HCT116 (cell line): ENCODE data around the gene CFHR2. TPM values are rescaled to one million over a fixed set of nuclear protein-coding genes. Genes with fewer than 3 reads are reported as not detected.

Experiments
- ATAC-seq: fragments of 200-7000 bp; cut with Tn5 transposase; 2 replicates; pipeline ENCODE4 v1.9.1; 2020; ENCODE audit warnings: mild to moderate bottlenecking, moderate library complexity
- BruUV-seq: library from RNA; stranded (reverse); fragments of 400-500 nt; replicated peaks from 2 replicates; lab custom pipeline; 2021; lab: Mats Ljungman, UMichigan
- CTCF ChIA-PET: fragments of 300-600 bp; sonication (Branson Sonifier 250); formaldehyde crosslinking; loops from one replicate; lab custom pipeline; 2021; ENCODE audit warnings: antibody characterized with exemption; lab: Charles Lee
- POLR2A ChIA-PET: fragments of 300-600, 350-600 bp; sonication (Branson Sonifier 250); formaldehyde crosslinking; loops from one replicate; lab custom pipeline; 2021; ENCODE audit warnings: antibody characterized with exemption; lab: Charles Lee
- RAD21 ChIA-PET, 2 experiments: fragments of 300-600 bp; sonication (Branson Sonifier 250); formaldehyde crosslinking; loops; one replicate each; lab custom pipeline; 2023; ENCODE audit warnings: low total read pairs in 2 of 2; ENCODE audit not compliant: uncharacterized antibody in 2 of 2, unreplicated experiment in 2 of 2, low non-redundant PET in 1 of 2; lab: Charles Lee
- DNase-seq: peaks from one replicate; pipeline ENCODE4 v3.0.0-alpha.2; 2010; ENCODE audit warnings: low read depth, low spot score
- H2AFZ ChIP-seq: fragments of 200-600 bp; shearing (Covaris generic), sonication (generic); 2 replicates; pipeline ENCODE4 v1.6.1; 2017; ENCODE audit warnings: low read depth, mixed run types, mixed read lengths, antibody characterized with exemption, low read length; ENCODE audit not compliant: poor library complexity, severe bottlenecking
- H3K27ac ChIP-seq: 2 replicates; pipeline ENCODE4 v1.5.1; 2012; ENCODE audit warnings: low read depth, low read length
- H3K27me3 ChIP-seq: fragments of 200-600 bp; sonication (generic); 2 replicates; pipeline ENCODE4 v1.6.1; 2016; ENCODE audit warnings: mixed run types, low read length, mixed read lengths; ENCODE audit not compliant: insufficient read depth
- H3K36me3 ChIP-seq, 2 experiments: fragments of 200-500 bp in 1 of 2; fragments of 200-600 bp in 1 of 2; sonication (Bioruptor generic) in 1 of 2; sonication (generic) in 1 of 2; 2 replicates each; pipeline versions ENCODE4 v1.5.1 to v1.6.1; 2014 to 2016; ENCODE audit warnings: low read length in 2 of 2, inconsistent platforms in 1 of 2, mixed read lengths in 1 of 2, mixed run types in 1 of 2; ENCODE audit not compliant: insufficient read depth in 2 of 2, control insufficient read depth in 1 of 2
- H3K4me1 ChIP-seq, 2 experiments: fragments of 200-600 bp in 1 of 2; sonication (generic) in 1 of 2; 2 replicates each; pipeline versions ENCODE4 v1.5.1 to v1.6.1; 2012 to 2017; ENCODE audit warnings: low read length in 2 of 2, inconsistent platforms in 1 of 2, mild to moderate bottlenecking in 1 of 2, mixed read lengths in 1 of 2, mixed run types in 1 of 2, moderate library complexity in 1 of 2; ENCODE audit not compliant: insufficient read depth in 2 of 2, control insufficient read depth in 1 of 2
- H3K4me2 ChIP-seq: fragments of 200-600 bp; sonication (generic); 2 replicates; pipeline ENCODE4 v1.6.1; 2017; ENCODE audit warnings: mixed run types, low read length, mixed read lengths
- H3K4me3 ChIP-seq, 2 experiments: fragments of 200-600 bp in 1 of 2; sonication (generic) in 1 of 2; replicated peaks in 1 of 2; 2 replicates each; pipeline ENCODE4 v1.5.1; 2011 to 2016; ENCODE audit warnings: low read length in 2 of 2, control low read depth in 1 of 2, low read depth in 1 of 2, mild to moderate bottlenecking in 1 of 2, mixed read lengths in 1 of 2, mixed run types in 1 of 2
- H3K79me2 ChIP-seq: fragments of 200-600 bp; sonication (generic); 2 replicates; pipeline ENCODE4 v1.6.1; 2017; ENCODE audit warnings: mild to moderate bottlenecking, mixed run types, low read length, moderate library complexity, mixed read lengths; ENCODE audit not compliant: insufficient read depth
- H3K9ac ChIP-seq: fragments of 200-600 bp; sonication (generic); 2 replicates; pipeline ENCODE4 v1.6.1; 2016; ENCODE audit warnings: low read length, mixed read lengths
- H3K9me2 ChIP-seq: fragments of 200-600 bp; sonication (generic), shearing (Covaris generic); 2 replicates; pipeline ENCODE4 v1.6.1; 2017; ENCODE audit warnings: mixed run types, mild to moderate bottlenecking, moderate library complexity; ENCODE audit not compliant: insufficient read depth
- H3K9me3 ChIP-seq, 2 experiments: fragments of 200-500 bp in 1 of 2; fragments of 200-600 bp in 1 of 2; sonication (Bioruptor generic) in 1 of 2; sonication (generic) in 1 of 2; 2 replicates each; pipeline ENCODE4 v1.6.1; 2014 to 2017; ENCODE audit warnings: low read length in 2 of 2, mixed read lengths in 2 of 2, inconsistent platforms in 1 of 2, low read depth in 1 of 2, mild to moderate bottlenecking in 1 of 2, mixed run types in 1 of 2, moderate library complexity in 1 of 2; ENCODE audit not compliant: control insufficient read depth in 1 of 2, insufficient read depth in 1 of 2
- H4K20me1 ChIP-seq: fragments of 200-600 bp; sonication (generic), shearing (Covaris generic); 2 replicates; pipeline ENCODE4 v1.6.1; 2017; ENCODE audit warnings: mixed run types, mild to moderate bottlenecking, moderate library complexity; ENCODE audit not compliant: insufficient read depth
- ATF3 ChIP-seq: IDR thresholded peaks from 2 replicates; pipeline ENCODE4 v1.6.1; 2012
- CBX3 ChIP-seq: IDR thresholded peaks from 2 replicates; pipeline ENCODE4 v1.6.1; 2012; ENCODE audit warnings: low read depth
- CTCF ChIP-seq, 3 experiments: fragments of 200-600 bp in 1 of 3; sonication (generic) in 1 of 3; IDR thresholded peaks in 2 of 3; conservative IDR thresholded peaks in 1 of 3; 2 replicates each; pipeline ENCODE4 v1.5.1; 2012 to 2017; ENCODE audit warnings: low read depth in 2 of 3, low read length in 2 of 3, antibody characterized with exemption in 1 of 3, borderline replicate concordance in 1 of 3, control low read depth in 1 of 3, mild to moderate bottlenecking in 1 of 3, mixed read lengths in 1 of 3, mixed run types in 1 of 3, moderate library complexity in 1 of 3; ENCODE audit not compliant: insufficient read depth in 1 of 3
- EGR1 ChIP-seq: IDR thresholded peaks from 2 replicates; pipeline ENCODE4 v1.6.1; 2012; ENCODE audit warnings: low read depth
- FOSL1 ChIP-seq: IDR thresholded peaks from 2 replicates; pipeline ENCODE4 v1.6.1; 2012; ENCODE audit warnings: low read depth
- MAX ChIP-seq: IDR thresholded peaks from 2 replicates; pipeline ENCODE4 v1.6.1; 2012
- POLR2A ChIP-seq: IDR thresholded peaks from 2 replicates; pipeline ENCODE4 v1.7.0; 2011; ENCODE audit warnings: borderline replicate concordance; ENCODE audit not compliant: insufficient read depth, insufficient read length; ENCODE audit errors: extremely low read depth
- POLR2AphosphoS5 ChIP-seq: IDR thresholded peaks from 2 replicates; pipeline ENCODE4 v1.6.1; 2011; ENCODE audit warnings: mild to moderate bottlenecking, low read depth, low read length, moderate library complexity
- SIN3A ChIP-seq: IDR thresholded peaks from 2 replicates; pipeline ENCODE4 v1.6.1; 2012; ENCODE audit warnings: low read depth
- TCF7L2 ChIP-seq: IDR thresholded peaks from 2 replicates; pipeline ENCODE4 v1.7.0; 2011; ENCODE audit warnings: borderline replicate concordance, inconsistent platforms; ENCODE audit not compliant: insufficient read depth, insufficient read length; ENCODE audit errors: extremely low read depth
- ZFX ChIP-seq: fragments of 450-650 bp; IDR thresholded peaks from 2 replicates; pipeline ENCODE4 v1.6.1; 2017
- intact Hi-C: fragments of 100-400 bp; cut with micrococcal nuclease; formaldehyde crosslinking; loops from 2 replicates; pipeline ENCODE4 v1.10.0; 2022
- total RNA-seq: library from RNA; stranded (reverse); gene quantifications from one replicate; pipeline ENCODE4 v1.2.1, GENCODE V29; 2021; ENCODE audit not compliant: unreplicated experiment

CFHR2 gene
- total RNA-seq, 1 experiment from 2014 or later, result not detected

- TF ChIP-seq MAX (no peak), EGR1 (no peak), CTCF (IDR thresholded peaks at IDR 0.05 in 2 of 3, conservative IDR thresholded peaks at IDR 0.05 in 1 of 3; ENCODE audit: borderline replicate concordance in 1 of 3, insufficient read depth in 1 of 3, low read depth in 2 of 3, low read length in 2 of 3) (no peak), ATF3 (no peak), ZFX (no peak), POLR2AphosphoS5 (no peak)
Observed at GRCh38 chr1:196954778-196955177, 11.2 kb downstream of the CFHR2 start (continued).

- Histone ChIP-seq H3K27ac (no peak overlapping the region), H3K4me2 (no peak overlapping the region), H3K27me3 (no peaks in the 10 kb centered on the region), H3K4me1 (no peaks in the 10 kb centered on the region), H3K36me3 (no peaks in the 10 kb centered on the region), H3K79me2 (no peaks in the 10 kb centered on the region), H3K9me3 (no peaks in the 10 kb centered on the region), H4K20me1 (no peaks in the 10 kb centered on the region), H3K9ac (no peak overlapping the region), H2AFZ (no peak overlapping the region), H3K4me3 (no peak overlapping the region), H3K9me2 (no peaks in the 10 kb centered on the region)
- intact Hi-C loops, result no loop called here
- ChIA-PET CTCF (no interaction called here), POLR2A (no interaction called here), RAD21 (no interaction called here)
- no peak for TF ChIP-seq POLR2A
- TF ChIP-seq MAX, result no peak
- no peak for TF ChIP-seq POLR2AphosphoS5
- no peak for TF ChIP-seq SIN3A
- TF ChIP-seq CTCF (IDR thresholded peaks at IDR 0.05 in 2 of 3, conservative IDR thresholded peaks at IDR 0.05 in 1 of 3; ENCODE audit: borderline replicate concordance in 1 of 3, insufficient read depth in 1 of 3, low read depth in 2 of 3, low read length in 2 of 3), result no peak
- no peak for TF ChIP-seq CBX3
- TF ChIP-seq TCF7L2, result no peak
- no peak for TF ChIP-seq FOSL1
- BruUV-seq, result no TSS peak
- no peak for ATAC-seq
- DNase-seq, result no peak
Observed at GRCh38 chr1:196955926-196956325, 12.4 kb downstream of the CFHR2 start.
